Fibroblast of mammary gland (primary cell): Measurements from ENCODE around the gene AP1G1.

Experiments
- DNase-seq: peaks from one replicate; pipeline ENCODE4 v3.0.0-alpha.2; 2010; ENCODE audit warnings: low read depth
- H3K4me3 ChIP-seq: 2 replicates; pipeline ENCODE4 v1.5.1; 2011; ENCODE audit warnings: low read depth, mild to moderate bottlenecking, low read length, moderate library complexity; ENCODE audit not compliant: control insufficient read depth
- CTCF ChIP-seq: conservative IDR thresholded peaks from 2 replicates; pipeline ENCODE4 v1.5.1; 2011; ENCODE audit warnings: low read depth, low read length, inconsistent platforms; ENCODE audit not compliant: control insufficient read depth, insufficient read depth

AP1G1 gene

GRCh38 chr16:71808593-71809459, at the start of gene AP1G1:
TSS of gene AP1G1 (minus strand) at chr16:71808834. CDS start at chr16:71789479, 19,355 bp downstream.
- TF ChIP-seq CTCF, result no peak
- peak; percentile 99 for DNase-seq
- H3K4me3 ChIP-seq, result peak within 1 kb of the TSS; percentile 95

GRCh38 chr16:71855937-71856662, 47.5 kb upstream of the AP1G1 start:
- no peak for DNase-seq
- no peak for TF ChIP-seq CTCF
- H3K4me3 ChIP-seq, result no peak overlapping the region

GRCh38 chr16:71854369-71854948, 45.8 kb upstream of the AP1G1 start:
- H3K4me3 ChIP-seq, result no peak overlapping the region
- no peak for TF ChIP-seq CTCF
- no peak for DNase-seq

GRCh38 chr16:71853413-71853812, 44.8 kb upstream of the AP1G1 start:
- TF ChIP-seq CTCF, result no peak
- no peak overlapping the region for H3K4me3 ChIP-seq
- no peak for DNase-seq

- no peak for DNase-seq
- no peak for TF ChIP-seq CTCF
- H3K4me3 ChIP-seq, result no peak overlapping the region
These were observed 43.9 kb upstream of the AP1G1 start for GRCh38 chr16:71852561-71852960.

- DNase-seq, result no peak
- H3K4me3 ChIP-seq, result no peak overlapping the region
- no peak for TF ChIP-seq CTCF
These were observed 43.5 kb upstream of the AP1G1 start for GRCh38 chr16:71852158-71852557.
